Measurements from ENCODE around the gene FBXL5.

GRCh38 chr4:15657366-15657765 lies 2.2 kb upstream of the FBXL5 start:
- TF ChIP-seq, protein P1, sequence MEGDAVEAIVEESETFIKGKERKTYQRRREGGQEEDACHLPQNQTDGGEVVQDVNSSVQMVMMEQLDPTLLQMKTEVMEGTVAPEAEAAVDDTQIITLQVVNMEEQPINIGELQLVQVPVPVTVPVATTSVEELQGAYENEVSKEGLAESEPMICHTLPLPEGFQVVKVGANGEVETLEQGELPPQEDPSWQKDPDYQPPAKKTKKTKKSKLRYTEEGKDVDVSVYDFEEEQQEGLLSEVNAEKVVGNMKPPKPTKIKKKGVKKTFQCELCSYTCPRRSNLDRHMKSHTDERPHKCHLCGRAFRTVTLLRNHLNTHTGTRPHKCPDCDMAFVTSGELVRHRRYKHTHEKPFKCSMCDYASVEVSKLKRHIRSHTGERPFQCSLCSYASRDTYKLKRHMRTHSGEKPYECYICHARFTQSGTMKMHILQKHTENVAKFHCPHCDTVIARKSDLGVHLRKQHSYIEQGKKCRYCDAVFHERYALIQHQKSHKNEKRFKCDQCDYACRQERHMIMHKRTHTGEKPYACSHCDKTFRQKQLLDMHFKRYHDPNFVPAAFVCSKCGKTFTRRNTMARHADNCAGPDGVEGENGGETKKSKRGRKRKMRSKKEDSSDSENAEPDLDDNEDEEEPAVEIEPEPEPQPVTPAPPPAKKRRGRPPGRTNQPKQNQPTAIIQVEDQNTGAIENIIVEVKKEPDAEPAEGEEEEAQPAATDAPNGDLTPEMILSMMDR (conservative IDR thresholded peaks at IDR 0.05; ENCODE audit: low read depth, low read length), result no peak
- no peak for TF ChIP-seq EZH2 (IDR thresholded peaks at IDR 0.05; ENCODE audit: borderline replicate concordance, low read depth, low read length, poor library complexity, severe bottlenecking)
